ENCODE results near the gene AARS2. TPM values are rescaled to one million over a fixed set of nuclear protein-coding genes. Genes with fewer than 3 reads are reported as not detected.
"Not testable (repeated sequence)": the region's sequence is repeated elsewhere in the genome, so short reads cannot be mapped to it uniquely, and the experiment has no call there.

AARS2 gene
- total RNA-seq, result 15.7 TPM
- 1 to 10 TPM; 3.6 to 8.3 (median 6.1) TPM for polyA plus RNA-seq

GRCh38 chr6:44312901-44313788 is at the start of gene AARS2:
AARS2 (minus strand) TSS chr6:44313347; CDS start chr6:44313323, 24 bp downstream.
- peaks cover 19% of the 10 kb centered on the region for H3K36me3 Mint-ChIP-seq
- H3K4me1 Mint-ChIP-seq, result peaks cover 0 to 31% (median 16%) of the 10 kb centered on the region in 4 donors
- peaks cover 21% of the 10 kb centered on the region for H3K27me3 Mint-ChIP-seq

DNA sequence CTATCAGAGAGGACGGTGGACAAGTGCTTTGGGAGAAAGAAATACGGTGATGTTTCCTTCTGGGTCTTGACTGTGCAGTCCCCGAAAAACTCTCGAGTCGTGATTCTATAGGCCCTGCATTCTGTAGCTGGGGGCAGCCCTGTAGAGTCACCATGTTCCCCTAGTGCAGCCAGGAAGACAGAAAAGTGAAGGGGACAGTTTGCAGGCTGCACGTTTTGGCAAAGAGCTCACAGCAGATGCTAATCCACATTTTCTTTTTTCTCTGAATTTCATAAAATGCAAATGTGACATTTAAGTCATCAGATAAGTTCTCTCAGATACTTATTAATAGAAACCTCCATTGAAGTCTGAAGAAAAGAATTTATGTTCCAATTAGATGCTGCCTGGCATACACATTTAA is 48.8 kb upstream of the AARS2 start:
- ATAC-seq (ENCODE audit: low read depth in 2 of 2) (no peak), DNase-seq (no peak)
- Histone ChIP-seq H3K4me1 (ENCODE audit: control insufficient read depth, insufficient read depth, low read length, poor library complexity, severe bottlenecking) (no peaks in the 10 kb centered on the region), H3K27ac (ENCODE audit: insufficient read depth, low read length, poor library complexity, severe bottlenecking) (no peak overlapping the region), H3K27me3 (ENCODE audit: control insufficient read depth, insufficient read depth, low read length) (peaks cover 2% of the 10 kb centered on the region), H3K4me3 (ENCODE audit: low read depth, low read length) (no peak overlapping the region), H3K9me3 (ENCODE audit: control insufficient read depth in 2 of 2, low read length in 2 of 2) (no peaks in the 10 kb centered on the region), H3K36me3 (ENCODE audit: control insufficient read depth, insufficient read depth, low read length) (no peaks in the 10 kb centered on the region)
- Mint-ChIP-seq H3K27me3 (peaks cover 55% of the 10 kb centered on the region), H3K4me1 (no peaks in the 10 kb centered on the region), H3K9me3 (no peaks in the 10 kb centered on the region), H3K4me3 (no peak overlapping the region), H3K27ac (no peak overlapping the region), H3K36me3 (no peaks in the 10 kb centered on the region)

More at GRCh38 chr6:44312901-44313788, at the start of gene AARS2:
- peaks cover 11% of the 10 kb centered on the region for H3K4me1 ChIP-seq (ENCODE audit: control insufficient read depth, insufficient read depth, low read length, poor library complexity, severe bottlenecking)
- peaks cover 25% of the 10 kb centered on the region for H3K36me3 ChIP-seq (ENCODE audit: control insufficient read depth, insufficient read depth, low read length)
- H3K27ac ChIP-seq (ENCODE audit: insufficient read depth, low read length, poor library complexity, severe bottlenecking), result peak within 1 kb of the TSS; percentile 84
- H3K4me3 ChIP-seq (ENCODE audit: low read depth, low read length), result peak within 1 kb of the TSS; percentile 89
- H3K4me3 Mint-ChIP-seq, result peak within 1 kb of the TSS; percentile 96 to 99 (median 98)
- ATAC-seq (ENCODE audit: low read depth in 2 of 2) (peak; percentile 95 to 97), DNase-seq (peak; percentile 81 to 90 (median 88))
- peak within 1 kb of the TSS; percentile 92 to 98 (median 95) for H3K27ac Mint-ChIP-seq
- H3K9me3 ChIP-seq (ENCODE audit: control insufficient read depth in 2 of 2, low read length in 2 of 2), result no peaks in the 10 kb centered on the region
- H3K9me3 Mint-ChIP-seq, result no peaks in the 10 kb centered on the region
- H3K27me3 ChIP-seq (ENCODE audit: control insufficient read depth, insufficient read depth, low read length), result peaks cover 3% of the 10 kb centered on the region

- no peaks in the 10 kb centered on the region for H3K4me1 ChIP-seq (ENCODE audit: control insufficient read depth, insufficient read depth, low read length, poor library complexity, severe bottlenecking)
- H3K4me3 Mint-ChIP-seq, result no peak overlapping the region
- H3K9me3 ChIP-seq (ENCODE audit: control insufficient read depth in 2 of 2, low read length in 2 of 2), result no peaks in the 10 kb centered on the region
- DNase-seq (no peak), ATAC-seq (ENCODE audit: low read depth in 2 of 2) (no peak)
- no peak overlapping the region for H3K27ac Mint-ChIP-seq
- H3K4me1 Mint-ChIP-seq, result no peaks in the 10 kb centered on the region
- H3K36me3 Mint-ChIP-seq, result no peaks in the 10 kb centered on the region
- peaks cover 55% of the 10 kb centered on the region for H3K27me3 Mint-ChIP-seq
- H3K4me3 ChIP-seq (ENCODE audit: low read depth, low read length), result no peak overlapping the region
- H3K36me3 ChIP-seq (ENCODE audit: control insufficient read depth, insufficient read depth, low read length), result no peaks in the 10 kb centered on the region
- peaks cover 0 to 4% (median 0%) of the 10 kb centered on the region in 7 donors for H3K9me3 Mint-ChIP-seq
- H3K27me3 ChIP-seq (ENCODE audit: control insufficient read depth, insufficient read depth, low read length), result peaks cover 2% of the 10 kb centered on the region
- no peak overlapping the region for H3K27ac ChIP-seq (ENCODE audit: insufficient read depth, low read length, poor library complexity, severe bottlenecking)
Measured at GRCh38 chr6:44359973-44360372, 46.8 kb upstream of the AARS2 start.

GRCh38 chr6:44356487-44356886 is 43.3 kb upstream of the AARS2 start:
- ATAC-seq (ENCODE audit: low read depth in 2 of 2) (no peak), DNase-seq (no peak)
- no peaks in the 10 kb centered on the region for H3K4me1 Mint-ChIP-seq
- H3K9me3 Mint-ChIP-seq, result peaks cover 0 to 4% (median 0%) of the 10 kb centered on the region in 7 donors
- H3K27ac Mint-ChIP-seq, result no peak overlapping the region
- no peaks in the 10 kb centered on the region for H3K36me3 Mint-ChIP-seq
- no peak overlapping the region for H3K27ac ChIP-seq (ENCODE audit: insufficient read depth, low read length, poor library complexity, severe bottlenecking)
- no peaks in the 10 kb centered on the region for H3K9me3 ChIP-seq (ENCODE audit: control insufficient read depth in 2 of 2, low read length in 2 of 2)
- H3K36me3 ChIP-seq (ENCODE audit: control insufficient read depth, insufficient read depth, low read length), result no peaks in the 10 kb centered on the region
- H3K4me3 ChIP-seq (ENCODE audit: low read depth, low read length), result no peak overlapping the region
- peaks cover 2% of the 10 kb centered on the region for H3K27me3 ChIP-seq (ENCODE audit: control insufficient read depth, insufficient read depth, low read length)
- H3K4me1 ChIP-seq (ENCODE audit: control insufficient read depth, insufficient read depth, low read length, poor library complexity, severe bottlenecking), result no peaks in the 10 kb centered on the region
- no peak overlapping the region for H3K4me3 Mint-ChIP-seq
- peaks cover 40% of the 10 kb centered on the region for H3K27me3 Mint-ChIP-seq

- H3K9me3 ChIP-seq (ENCODE audit: control insufficient read depth in 2 of 2, low read length in 2 of 2), result no peaks in the 10 kb centered on the region
- H3K4me3 ChIP-seq (ENCODE audit: low read depth, low read length), result no peak overlapping the region
- peaks cover 2% of the 10 kb centered on the region for H3K27me3 ChIP-seq (ENCODE audit: control insufficient read depth, insufficient read depth, low read length)
- Mint-ChIP-seq H3K4me1 (no peaks in the 10 kb centered on the region), H3K9me3 (peaks cover 0 to 4% (median 0%) of the 10 kb centered on the region in 7 donors), H3K36me3 (no peaks in the 10 kb centered on the region), H3K27me3 (peaks cover 36% of the 10 kb centered on the region), H3K27ac (no peak overlapping the region), H3K4me3 (no peak overlapping the region)
- no peak overlapping the region for H3K27ac ChIP-seq (ENCODE audit: insufficient read depth, low read length, poor library complexity, severe bottlenecking)
- no peaks in the 10 kb centered on the region for H3K4me1 ChIP-seq (ENCODE audit: control insufficient read depth, insufficient read depth, low read length, poor library complexity, severe bottlenecking)
- no peaks in the 10 kb centered on the region for H3K36me3 ChIP-seq (ENCODE audit: control insufficient read depth, insufficient read depth, low read length)
- DNase-seq, result no peak
- no peak for ATAC-seq (ENCODE audit: low read depth in 2 of 2)
Measured at GRCh38 chr6:44355640-44356039, 42.5 kb upstream of the AARS2 start.

GRCh38 chr6:44353336-44353735 is 40.2 kb upstream of the AARS2 start:
- no peaks in the 10 kb centered on the region for H3K36me3 Mint-ChIP-seq
- Histone ChIP-seq H3K4me1 (ENCODE audit: control insufficient read depth, insufficient read depth, low read length, poor library complexity, severe bottlenecking) (no peaks in the 10 kb centered on the region), H3K27ac (ENCODE audit: insufficient read depth, low read length, poor library complexity, severe bottlenecking) (no peak overlapping the region), H3K36me3 (ENCODE audit: control insufficient read depth, insufficient read depth, low read length) (no peaks in the 10 kb centered on the region), H3K27me3 (ENCODE audit: control insufficient read depth, insufficient read depth, low read length) (peaks cover 2% of the 10 kb centered on the region), H3K4me3 (ENCODE audit: low read depth, low read length) (no peak overlapping the region), H3K9me3 (ENCODE audit: control insufficient read depth in 2 of 2, low read length in 2 of 2) (no peaks in the 10 kb centered on the region)
- H3K27me3 Mint-ChIP-seq, result peaks cover 32% of the 10 kb centered on the region
- H3K9me3 Mint-ChIP-seq, result peaks cover 0 to 4% (median 0%) of the 10 kb centered on the region in 7 donors
- no peaks in the 10 kb centered on the region for H3K4me1 Mint-ChIP-seq
- H3K4me3 Mint-ChIP-seq, result peak overlapping the region in 1 of 4 donors; percentile 4
- ATAC-seq (ENCODE audit: low read depth in 2 of 2), result no peak
- no peak for DNase-seq
- H3K27ac Mint-ChIP-seq, result no peak overlapping the region

GRCh38 chr6:44352259-44352658 is 39.1 kb upstream of the AARS2 start:
- Histone ChIP-seq H3K4me1 (ENCODE audit: control insufficient read depth, insufficient read depth, low read length, poor library complexity, severe bottlenecking) (no peaks in the 10 kb centered on the region), H3K36me3 (ENCODE audit: control insufficient read depth, insufficient read depth, low read length) (no peaks in the 10 kb centered on the region), H3K27ac (ENCODE audit: insufficient read depth, low read length, poor library complexity, severe bottlenecking) (no peak overlapping the region), H3K9me3 (ENCODE audit: control insufficient read depth in 2 of 2, low read length in 2 of 2) (no peaks in the 10 kb centered on the region), H3K4me3 (ENCODE audit: low read depth, low read length) (no peak overlapping the region), H3K27me3 (ENCODE audit: control insufficient read depth, insufficient read depth, low read length) (no peaks in the 10 kb centered on the region)
- H3K9me3 Mint-ChIP-seq, result peaks cover 0 to 4% (median 0%) of the 10 kb centered on the region in 7 donors
- H3K27ac Mint-ChIP-seq, result no peak overlapping the region
- H3K36me3 Mint-ChIP-seq, result no peaks in the 10 kb centered on the region
- H3K27me3 Mint-ChIP-seq, result peaks cover 24% of the 10 kb centered on the region
- no peak for DNase-seq
- H3K4me1 Mint-ChIP-seq, result no peaks in the 10 kb centered on the region
- ATAC-seq (ENCODE audit: low read depth in 2 of 2), result no peak
- no peak overlapping the region for H3K4me3 Mint-ChIP-seq

DNA sequence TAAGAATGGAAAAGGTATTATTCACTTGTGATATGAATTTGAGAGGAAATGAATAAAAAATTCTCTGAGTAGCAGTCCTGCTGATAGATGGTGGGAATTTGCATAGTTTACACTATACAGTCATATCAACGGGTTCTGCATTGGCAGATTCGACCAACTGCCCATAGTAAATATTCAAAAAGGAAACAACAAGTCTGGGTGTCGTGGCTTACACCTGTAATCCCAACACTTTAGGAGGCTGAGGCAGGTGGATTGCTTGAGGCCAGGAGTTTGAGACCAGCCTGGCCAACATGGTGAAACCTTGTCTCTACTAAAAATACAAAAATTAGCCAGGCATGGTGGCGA is 37.5 kb upstream of the AARS2 start:
- not testable (repeated sequence) for H3K27ac Mint-ChIP-seq; H3K4me1 Mint-ChIP-seq; H3K36me3 ChIP-seq (ENCODE audit: control insufficient read depth, insufficient read depth, low read length); H3K4me3 ChIP-seq (ENCODE audit: low read depth, low read length); ATAC-seq (ENCODE audit: low read depth in 2 of 2); H3K4me3 Mint-ChIP-seq; H3K4me1 ChIP-seq (ENCODE audit: control insufficient read depth, insufficient read depth, low read length, poor library complexity, severe bottlenecking); H3K9me3 ChIP-seq (ENCODE audit: control insufficient read depth in 2 of 2, low read length in 2 of 2); DNase-seq; H3K27me3 ChIP-seq (ENCODE audit: control insufficient read depth, insufficient read depth, low read length); H3K9me3 Mint-ChIP-seq; H3K36me3 Mint-ChIP-seq; H3K27ac ChIP-seq (ENCODE audit: insufficient read depth, low read length, poor library complexity, severe bottlenecking)
- H3K27me3 Mint-ChIP-seq, result peaks cover 29% of the 10 kb centered on the region
